ENCODE results near the gene MAT2B. TPM values are rescaled to one million over a fixed set of nuclear protein-coding genes. Genes with fewer than 3 reads are reported as not detected.

Gene MAT2B
- total RNA-seq, 6 experiments from 2014 or later: 21.6 to 40.7 (median 26.6) TPM

DNA sequence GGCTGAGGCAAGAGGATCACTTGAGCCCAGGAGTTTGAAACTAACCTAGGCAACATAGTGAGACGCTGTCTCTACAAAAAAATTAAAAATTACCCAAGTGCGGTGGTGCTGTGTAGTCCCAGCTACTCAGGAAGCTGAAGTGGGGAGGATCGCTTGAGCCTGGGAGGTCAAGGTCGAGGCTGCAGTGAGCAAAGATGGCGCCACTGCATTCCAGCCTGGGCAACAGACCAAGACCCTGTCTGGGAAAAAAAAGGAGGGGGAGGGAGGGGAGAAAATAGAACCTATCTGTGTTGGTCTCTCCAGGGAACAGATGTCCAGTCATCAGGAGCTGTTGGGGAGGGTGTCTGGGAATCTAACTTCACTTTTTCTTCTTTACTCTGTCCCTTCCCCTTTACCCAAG is 24.3 kb downstream of the MAT2B start:
- H3K4me3 ChIP-seq: no peak overlapping the region
- intact Hi-C loops (cut with DNase I): no loop called here

DNA sequence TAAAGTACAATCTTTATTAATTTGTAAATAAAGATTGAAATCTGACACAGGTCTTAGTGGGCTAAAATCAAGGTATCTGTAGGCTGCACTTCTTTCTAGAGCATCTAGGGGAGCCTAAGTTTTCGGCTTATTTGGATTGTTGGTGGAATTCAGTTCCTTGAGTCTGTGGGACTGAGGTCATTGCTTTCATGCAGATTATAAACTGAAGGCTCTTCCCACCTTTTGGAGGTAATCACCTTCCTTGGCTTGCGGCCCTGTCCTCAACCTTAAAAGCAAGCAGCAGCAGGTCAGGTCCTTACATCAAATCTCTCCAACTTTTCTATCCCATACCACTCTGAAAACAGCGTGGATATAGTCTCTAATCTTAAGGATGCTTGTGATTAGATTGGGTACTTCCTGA is 25.9 kb downstream of the MAT2B start:
- WGBS (ENCODE audit: insufficient coverage, low coverage, low lambda C conversion rate, missing lambda C conversion rate): 81% methylated on average over 3 of the region's 3 CpGs
- ATAC-seq: no peak

More for the DNA sequence above, 24.3 kb downstream of the MAT2B start:
- ATAC-seq (peak in 1 of 4 donors; percentile 18), DNase-seq (no peak)
- Histone ChIP-seq H3K27me3 (no peaks in the 10 kb centered on the region), H3K36me3 (no peaks in the 10 kb centered on the region), H3K27ac (no peak overlapping the region), H3K9me3 (no peaks in the 10 kb centered on the region), H3K4me1 (no peaks in the 10 kb centered on the region)
- WGBS (ENCODE audit: insufficient coverage, low coverage, low lambda C conversion rate, missing lambda C conversion rate): 56% methylated on average over 3 of the region's 5 CpGs
- TF ChIP-seq, protein P1, sequence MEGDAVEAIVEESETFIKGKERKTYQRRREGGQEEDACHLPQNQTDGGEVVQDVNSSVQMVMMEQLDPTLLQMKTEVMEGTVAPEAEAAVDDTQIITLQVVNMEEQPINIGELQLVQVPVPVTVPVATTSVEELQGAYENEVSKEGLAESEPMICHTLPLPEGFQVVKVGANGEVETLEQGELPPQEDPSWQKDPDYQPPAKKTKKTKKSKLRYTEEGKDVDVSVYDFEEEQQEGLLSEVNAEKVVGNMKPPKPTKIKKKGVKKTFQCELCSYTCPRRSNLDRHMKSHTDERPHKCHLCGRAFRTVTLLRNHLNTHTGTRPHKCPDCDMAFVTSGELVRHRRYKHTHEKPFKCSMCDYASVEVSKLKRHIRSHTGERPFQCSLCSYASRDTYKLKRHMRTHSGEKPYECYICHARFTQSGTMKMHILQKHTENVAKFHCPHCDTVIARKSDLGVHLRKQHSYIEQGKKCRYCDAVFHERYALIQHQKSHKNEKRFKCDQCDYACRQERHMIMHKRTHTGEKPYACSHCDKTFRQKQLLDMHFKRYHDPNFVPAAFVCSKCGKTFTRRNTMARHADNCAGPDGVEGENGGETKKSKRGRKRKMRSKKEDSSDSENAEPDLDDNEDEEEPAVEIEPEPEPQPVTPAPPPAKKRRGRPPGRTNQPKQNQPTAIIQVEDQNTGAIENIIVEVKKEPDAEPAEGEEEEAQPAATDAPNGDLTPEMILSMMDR (IDR thresholded peaks at IDR 0.05): no peak
- no peak for TF ChIP-seq POLR2A (IDR thresholded peaks at IDR 0.05)

DNA sequence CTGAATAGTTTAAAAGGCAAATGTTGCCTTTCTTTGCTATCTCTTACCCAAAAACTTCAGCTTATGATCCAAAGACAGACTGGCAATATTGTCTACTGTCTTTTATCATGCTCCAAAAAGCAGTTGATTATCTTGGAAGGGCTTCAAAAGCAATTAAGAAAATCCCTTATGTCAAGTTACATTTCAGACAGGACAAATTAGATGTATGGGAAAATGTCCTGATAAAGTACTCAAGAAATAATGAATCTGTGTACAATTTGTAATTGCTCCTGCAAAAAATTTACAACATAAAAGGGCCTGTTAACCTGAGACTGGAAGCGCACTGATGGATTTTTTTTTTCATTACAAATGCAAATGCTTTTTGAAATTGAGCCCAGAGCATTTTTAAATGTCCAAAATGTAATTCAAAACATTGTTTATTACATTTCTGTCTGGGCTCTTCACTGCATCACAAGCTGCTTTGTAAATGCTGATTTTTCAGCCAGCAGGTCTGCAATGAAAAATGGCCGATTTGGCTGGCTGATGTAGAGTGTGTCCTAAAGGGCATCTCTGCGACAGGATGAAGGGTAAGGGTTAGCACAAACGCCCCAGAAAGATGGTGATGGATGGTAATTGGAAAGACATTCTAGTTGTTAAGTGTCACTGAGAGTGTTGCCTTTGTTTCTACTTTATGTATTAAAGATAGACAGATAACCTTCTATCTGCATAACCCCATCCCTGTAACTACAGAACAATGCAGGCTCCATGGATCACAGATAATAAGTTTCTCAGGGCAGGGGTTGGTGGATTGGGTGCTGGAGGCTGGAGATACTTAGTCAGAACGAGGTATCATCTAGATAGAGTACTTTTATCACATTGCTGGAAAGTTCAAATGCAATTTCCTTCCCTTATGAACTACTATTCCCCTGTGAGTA is 27.0 kb downstream of the MAT2B start:
- no peaks in the 10 kb centered on the region for H3K27me3 ChIP-seq
- H3K4me1 ChIP-seq: no peaks in the 10 kb centered on the region
- intact Hi-C loops (cut with DNase I): no loop called here
- H3K36me3 ChIP-seq: no peaks in the 10 kb centered on the region
- DNase-seq: no peak
- H3K27ac ChIP-seq: no peak overlapping the region
- ATAC-seq: no peak
- no peak overlapping the region for H3K4me3 ChIP-seq
- WGBS (ENCODE audit: insufficient coverage, low coverage, low lambda C conversion rate, missing lambda C conversion rate): 59% methylated on average over 4 of the region's 5 CpGs
- H3K9me3 ChIP-seq: no peaks in the 10 kb centered on the region
- TF ChIP-seq, protein P1 (IDR thresholded peaks at IDR 0.05): no peak
- TF ChIP-seq POLR2A (IDR thresholded peaks at IDR 0.05): no peak

More for the DNA sequence above, 25.9 kb downstream of the MAT2B start:
- no peaks in the 10 kb centered on the region for H3K9me3 ChIP-seq
- no peaks in the 10 kb centered on the region for H3K4me1 ChIP-seq
- no peak overlapping the region for H3K4me3 ChIP-seq
- TF ChIP-seq, protein P1 (IDR thresholded peaks at IDR 0.05): no peak
- no peak for TF ChIP-seq POLR2A (IDR thresholded peaks at IDR 0.05)
- DNase-seq: no peak
- no peaks in the 10 kb centered on the region for H3K36me3 ChIP-seq
- intact Hi-C loops (cut with DNase I): no loop called here
- no peak overlapping the region for H3K27ac ChIP-seq
- H3K27me3 ChIP-seq: no peaks in the 10 kb centered on the region

DNA sequence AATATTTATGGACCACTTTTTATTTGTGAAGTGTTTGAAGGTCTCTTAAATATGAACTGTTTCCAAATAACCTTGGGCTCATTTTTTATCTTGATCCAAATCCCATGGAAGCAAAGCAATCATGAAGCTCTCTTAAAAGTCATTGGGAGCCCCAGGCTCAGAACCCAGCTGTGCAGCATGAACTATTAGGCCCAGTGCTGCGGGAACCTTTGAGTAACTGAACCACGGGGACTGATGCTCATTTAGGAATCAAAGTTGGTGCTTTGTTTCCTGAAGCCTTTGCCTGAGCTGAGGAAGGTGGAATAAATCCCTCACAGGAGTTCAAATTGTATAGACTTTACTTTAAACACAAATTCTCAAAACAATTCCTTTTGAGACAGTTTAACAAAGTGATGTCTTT is 27.8 kb downstream of the MAT2B start:
- 59% methylated on average over 2 of the region's 2 CpGs for WGBS (ENCODE audit: insufficient coverage, low coverage, low lambda C conversion rate, missing lambda C conversion rate)
- no peaks in the 10 kb centered on the region for H3K4me1 ChIP-seq
- H3K27me3 ChIP-seq: no peaks in the 10 kb centered on the region
- DNase-seq (no peak), ATAC-seq (no peak)
- no peak overlapping the region for H3K27ac ChIP-seq
- H3K4me3 ChIP-seq: no peak overlapping the region
- intact Hi-C loops (cut with DNase I): no loop called here
- TF ChIP-seq POLR2A (IDR thresholded peaks at IDR 0.05): no peak
- TF ChIP-seq, protein P1 (IDR thresholded peaks at IDR 0.05): no peak
- H3K36me3 ChIP-seq: no peaks in the 10 kb centered on the region
- no peaks in the 10 kb centered on the region for H3K9me3 ChIP-seq
